ENCODE results near the gene FANCE.
A peak's percentile ranks its signal among the peaks of the same experiment; 100 is the strongest.

The FANCE gene

GRCh38 chr6:35486005-35486925, 34.1 kb downstream of the FANCE start:
- DNase-seq: no peak

GRCh38 chr6:35487658-35488516, 35.7 kb downstream of the FANCE start:
- DNase-seq: no peak

GRCh38 chr6:35488517-35488862, 36.4 kb downstream of the FANCE start:
- no peak for DNase-seq

GRCh38 chr6:35489066-35489465, 36.9 kb downstream of the FANCE start:
- no peak for DNase-seq

- no peak for DNase-seq
These were observed 38.1 kb downstream of the FANCE start for GRCh38 chr6:35489995-35490791.

GRCh38 chr6:35490821-35491557, 38.9 kb downstream of the FANCE start:
- no peak for DNase-seq

GRCh38 chr6:35491558-35492257, 39.6 kb downstream of the FANCE start:
- no peak for DNase-seq

- DNase-seq: no peak
These were observed 40.3 kb downstream of the FANCE start for GRCh38 chr6:35492258-35492973.

- no peak for DNase-seq
These were observed 40.8 kb downstream of the FANCE start for GRCh38 chr6:35492974-35493284.

GRCh38 chr6:35493307-35493983, 41.3 kb downstream of the FANCE start:
- no peak for DNase-seq

- DNase-seq: no peak
These were observed 42.0 kb downstream of the FANCE start for GRCh38 chr6:35494161-35494563.

GRCh38 chr6:35495258-35496035, 43.3 kb downstream of the FANCE start:
- no peak for DNase-seq

- DNase-seq: peak; percentile 93
These were observed 44.1 kb downstream of the FANCE start for GRCh38 chr6:35496036-35496840.

GRCh38 chr6:35496841-35497570, 44.9 kb downstream of the FANCE start, which contains the start of gene TEAD3:
Gene TEAD3, minus strand, starts transcription at chr6:35497079.
- peak; percentile 97 for DNase-seq

- no peak for DNase-seq
These were observed 45.7 kb downstream of the FANCE start for GRCh38 chr6:35497571-35498421.

- no peak for DNase-seq
These were observed 46.4 kb downstream of the FANCE start for GRCh38 chr6:35498422-35499067.

- no peak for DNase-seq
These were observed 47.2 kb downstream of the FANCE start for GRCh38 chr6:35499372-35499771.

Measured in 8988T (cell line).